ENCODE results near the gene ZNF214.

- no peak for TF ChIP-seq CTCF (conservative IDR thresholded peaks at IDR 0.05; ENCODE audit: low read length)
- TF ChIP-seq EZH2phosphoT487 (IDR thresholded peaks at IDR 0.05; ENCODE audit: borderline replicate concordance): no peak
These were observed 13.9 kb upstream of the ZNF214 start for GRCh38 chr11:7034019-7034418.

Measured in Loucy (cell line).